Stomach (tissue), 9 donors: Measurements from ENCODE around the gene NOTCH3. TPM values are rescaled to one million over a fixed set of nuclear protein-coding genes. Genes with fewer than 3 reads are reported as not detected.

ENCODE experiments used
- DNase-seq, 2 donors: peaks; one replicate each; pipeline versions ENCODE4 v3.0.0 to v3.0.0-alpha.2; 2013 to 2019
- H3K27ac ChIP-seq, 5 donors: fragments of 200-600 bp in 4 of 5; sonication (generic) in 4 of 5; one replicate each; pipeline ENCODE4 v1.5.1; 2013 to 2019; ENCODE audit warnings: mild to moderate bottlenecking in 1 of 5, moderate library complexity in 1 of 5
- H3K27me3 ChIP-seq, 3 donors: fragments of 200-600 bp; sonication (generic); one replicate each; pipeline ENCODE4 v1.5.1; 2017 to 2019; ENCODE audit warnings: mixed run types in 1 of 3
- H3K36me3 ChIP-seq, 4 donors: fragments of 200-600 bp; sonication (generic); 1 replicate in 3 of 4; 2 replicates in 1 of 4; pipeline ENCODE4 v1.5.1; 2016 to 2019
- H3K4me1 ChIP-seq, 4 donors: fragments of 200-600 bp; sonication (generic); one replicate each; pipeline ENCODE4 v1.5.1; 2016 to 2019
- H3K4me3 ChIP-seq, 4 donors: fragments of 200-600 bp; sonication (generic) in 3 of 4; one replicate each; pipeline ENCODE4 v1.5.1; 2016 to 2019; ENCODE audit warnings: mild to moderate bottlenecking in 1 of 4
- H3K9me3 ChIP-seq, 4 donors: fragments of 200-600 bp; sonication (generic); one replicate each; pipeline ENCODE4 v1.5.1; 2016 to 2019
- CTCF ChIP-seq, 7 experiments: fragments of 450-650 bp in 4 of 7; fragments of 200-600 bp in 3 of 7; sonication (generic) in 3 of 7; IDR thresholded peaks; one replicate each; pipeline ENCODE4 v1.5.1; 2016 to 2019; ENCODE audit warnings: antibody characterized with exemption in 7 of 7, control low read depth in 2 of 7, mild to moderate bottlenecking in 1 of 7
- EP300 ChIP-seq: sonication (generic); formaldehyde crosslinking; IDR thresholded peaks from one replicate; pipeline ENCODE4 v1.6.1; 2017; ENCODE audit warnings: antibody characterized with exemption
- POLR2A ChIP-seq, 4 donors: fragments of 450-650 bp; IDR thresholded peaks; one replicate each; pipeline ENCODE4 v1.6.1; 2016; ENCODE audit warnings: antibody characterized with exemption in 4 of 4, control low read depth in 2 of 4, mild to moderate bottlenecking in 1 of 4, moderate library complexity in 1 of 4
- POLR2AphosphoS5 ChIP-seq, 3 donors: sonication (generic); formaldehyde crosslinking; IDR thresholded peaks; one replicate each; pipeline ENCODE4 v1.6.1; 2016; ENCODE audit warnings: antibody characterized with exemption in 3 of 3
- WGBS, 5 donors: extraction: QIAGEN DNeasy Blood & Tissue Kit in 3 of 5; methylation state at CpG; one replicate each; pipeline versions ENCODE4 v1.1.5 to v1.1.7; 2013 to 2018; 5-methylcytosine and 5-hydroxymethylcytosine counted together
- intact Hi-C: fragments of 100-400 bp; cut with DNase I; formaldehyde crosslinking; loops from one replicate; pipeline ENCODE4 v1.15.1; 2023; ENCODE audit warnings: low total_unique reads
- polyA plus RNA-seq, 3 donors: library from polyadenylated mRNA; stranded (reverse); fragments of 200-250 nt; gene quantifications; one replicate each; pipeline ENCODE4 v1.2.3, GENCODE V29; 2013
- total RNA-seq, 5 donors: library from RNA; depleted of rRNA; stranded (reverse); fragments of >200 nt; gene quantifications; one replicate each; pipeline versions ENCODE4 v1.1.0 to v1.2.3, GENCODE V29; 2014 to 2016
- donor health status: healthy with polysubstance abuse.
- donor health status: Bipolar disorder and iron deficiency.
- donor health status: healthy.

Gene NOTCH3
- total and polyA plus RNA-seq, 8 donors, result 1.2 to 54.5 (median 22.8) TPM

- Histone ChIP-seq H3K4me3 (no peak overlapping the region), H3K27me3 (no peaks in the 10 kb centered on the region), H3K9me3 (no peaks in the 10 kb centered on the region), H3K36me3 (peaks cover 72 to 100% (median 99%) of the 10 kb centered on the region in 4 donors), H3K27ac (no peak overlapping the region), H3K4me1 (peaks cover 15 to 33% (median 23%) of the 10 kb centered on the region in 4 donors)
- intact Hi-C loops, result no loop called here
- DNase-seq, result no peak
- 87 to 96% (median 93%) methylated on average over 12 to 17 of the region's 17 CpGs for WGBS, 5 donors
- TF ChIP-seq CTCF (IDR thresholded peaks at IDR 0.05), result no peak
Observed at GRCh38 chr19:15243236-15243957, 42.6 kb upstream of the NOTCH3 start.

GRCh38 chr19:15241259-15241910 is 40.6 kb upstream of the NOTCH3 start:
- intact Hi-C loops, result no loop called here
- Histone ChIP-seq H3K36me3 (peaks cover 86 to 100% (median 99%) of the 10 kb centered on the region in 4 donors), H3K27ac (no peak overlapping the region), H3K27me3 (no peaks in the 10 kb centered on the region), H3K4me3 (no peak overlapping the region), H3K9me3 (no peaks in the 10 kb centered on the region), H3K4me1 (peaks cover 0 to 13% (median 4%) of the 10 kb centered on the region in 4 donors)
- WGBS, 5 donors, result 84 to 93% (median 88%) methylated on average over 6 to 9 of the region's 9 CpGs
- no peak for TF ChIP-seq POLR2AphosphoS5 (IDR thresholded peaks at IDR 0.05)
- TF ChIP-seq POLR2A (IDR thresholded peaks at IDR 0.05), result no peak
- TF ChIP-seq CTCF (IDR thresholded peaks at IDR 0.05), result no peak
- TF ChIP-seq EP300, result no peak
- no peak for DNase-seq

- DNase-seq, result no peak
- Histone ChIP-seq H3K9me3 (no peaks in the 10 kb centered on the region), H3K4me3 (no peak overlapping the region), H3K4me1 (peaks cover 0 to 4% (median 0%) of the 10 kb centered on the region in 4 donors), H3K27me3 (no peaks in the 10 kb centered on the region), H3K36me3 (peaks cover 86 to 100% (median 99%) of the 10 kb centered on the region in 4 donors), H3K27ac (no peak overlapping the region)
- TF ChIP-seq POLR2A (IDR thresholded peaks at IDR 0.05), result no peak
- TF ChIP-seq POLR2AphosphoS5 (IDR thresholded peaks at IDR 0.05), result no peak
- TF ChIP-seq CTCF (IDR thresholded peaks at IDR 0.05), result no peak
- no peak for TF ChIP-seq EP300
- intact Hi-C loops, result no loop called here
- WGBS, 5 donors, result 89 to 97% (median 91%) methylated on average over 6 to 9 of the region's 9 CpGs
Observed at GRCh38 chr19:15240515-15240914, 39.7 kb upstream of the NOTCH3 start.

GRCh38 chr19:15239337-15239949 is 38.6 kb upstream of the NOTCH3 start:
- no peaks in the 10 kb centered on the region for H3K9me3 ChIP-seq
- intact Hi-C loops, result no loop called here
- no peak overlapping the region for H3K4me3 ChIP-seq
- DNase-seq, result no peak
- no peak overlapping the region for H3K27ac ChIP-seq
- peaks cover 80 to 96% (median 95%) of the 10 kb centered on the region in 4 donors for H3K36me3 ChIP-seq
- 89 to 96% (median 93%) methylated on average over 21 to 26 of the region's 26 CpGs for WGBS, 5 donors
- H3K27me3 ChIP-seq, result no peaks in the 10 kb centered on the region
- no peak for TF ChIP-seq POLR2AphosphoS5 (IDR thresholded peaks at IDR 0.05)
- H3K4me1 ChIP-seq, result no peaks in the 10 kb centered on the region
